GM23338 (cell line): ENCODE results near the gene SPATA18. TPM values are rescaled to one million over a fixed set of nuclear protein-coding genes. Genes with fewer than 3 reads are reported as not detected.

ENCODE experiments used
- ATAC-seq: fragments of 200-7000 bp; cut with Tn5 transposase; 3 replicates; pipeline ENCODE4 v1.9.1; 2020
- DNase-seq: peaks from one replicate; pipeline ENCODE4 v3.0.0-alpha.2; 2015; ENCODE audit warnings: low spot score
- H2AFZ ChIP-seq: fragments of 200-600 bp; sonication (generic); 2 replicates; pipeline ENCODE4 v1.8.0; 2016; ENCODE audit warnings: antibody characterized with exemption, mild to moderate bottlenecking, moderate library complexity
- H3F3A ChIP-seq: fragments of 200-600 bp; sonication (generic); replicated peaks from 2 replicates; pipeline ENCODE4 v1.8.0; 2017; ENCODE audit warnings: antibody characterized with exemption, mixed run types, low read depth
- H3K27ac ChIP-seq: fragments of 200-600 bp; sonication (generic); 2 replicates; pipeline ENCODE4 v1.6.1; 2016; ENCODE audit warnings: low read depth
- H3K27me3 ChIP-seq: fragments of 200-600 bp; sonication (generic); 2 replicates; pipeline ENCODE4 v1.8.0; 2016; ENCODE audit warnings: mild to moderate bottlenecking, mixed run types, moderate library complexity; ENCODE audit not compliant: insufficient read depth
- H3K36me3 ChIP-seq: fragments of 200-600 bp; sonication (generic); 2 replicates; pipeline ENCODE4 v1.8.0; 2016; ENCODE audit warnings: mild to moderate bottlenecking; ENCODE audit not compliant: insufficient read depth
- H3K4me1 ChIP-seq: fragments of 200-600 bp; sonication (generic); 2 replicates; pipeline ENCODE4 v1.8.0; 2016; ENCODE audit warnings: mild to moderate bottlenecking, moderate library complexity; ENCODE audit not compliant: insufficient read depth
- H3K4me2 ChIP-seq: fragments of 200-600 bp; sonication (generic); 2 replicates; pipeline ENCODE4 v1.7.1; 2017; ENCODE audit warnings: mixed run types
- H3K4me3 ChIP-seq: fragments of 200-600 bp; sonication (generic); 2 replicates; pipeline ENCODE4 v1.6.1; 2016; ENCODE audit warnings: mixed run types
- H3K79me2 ChIP-seq: fragments of 200-600 bp; sonication (generic); replicated peaks from 2 replicates; pipeline ENCODE4 v1.8.0; 2017; ENCODE audit warnings: mild to moderate bottlenecking; ENCODE audit not compliant: insufficient read depth
- H3K9me2 ChIP-seq: fragments of 200-600 bp; sonication (generic); 2 replicates; pipeline ENCODE4 v1.8.0; 2017; ENCODE audit not compliant: insufficient read depth
- H4K20me1 ChIP-seq: fragments of 200-600 bp; sonication (generic); replicated peaks from 2 replicates; pipeline ENCODE4 v1.8.0; 2017; ENCODE audit warnings: mild to moderate bottlenecking; ENCODE audit not compliant: insufficient read depth
- H3K27ac Mint-ChIP-seq: 2 replicates; pipeline ENCODE4 v1.8.0; 2020; ENCODE audit warnings: inconsistent platforms, mild to moderate bottlenecking, moderate library complexity, mixed read lengths
- H3K27me3 Mint-ChIP-seq: 3 replicates; pipeline ENCODE4 v1.8.0; 2022; ENCODE audit warnings: low read depth, mild to moderate bottlenecking, moderate library complexity, mixed read lengths, inconsistent platforms; ENCODE audit not compliant: insufficient read depth, poor library complexity
- H3K36me3 Mint-ChIP-seq: 3 replicates; pipeline ENCODE4 v1.8.0; 2021; ENCODE audit warnings: low read depth, mild to moderate bottlenecking, inconsistent platforms, moderate library complexity, mixed read lengths
- H3K4me1 Mint-ChIP-seq: 3 replicates; pipeline ENCODE4 v1.8.0; 2020; ENCODE audit warnings: mild to moderate bottlenecking, inconsistent platforms, mixed read lengths
- H3K4me3 Mint-ChIP-seq: 3 replicates; pipeline ENCODE4 v1.8.0; 2021; ENCODE audit warnings: moderate library complexity, mild to moderate bottlenecking, inconsistent platforms, mixed read lengths
- H3K9me3 Mint-ChIP-seq: 3 replicates; pipeline ENCODE4 v1.8.0; 2020; ENCODE audit warnings: moderate library complexity, mild to moderate bottlenecking, inconsistent platforms, mixed read lengths
- CREB1 ChIP-seq: fragments of 250-450 bp; sonication (Bioruptor Pico); IDR thresholded peaks from 2 replicates; pipeline ENCODE4 v1.5.0; 2020; ENCODE audit warnings: low read depth, mild to moderate bottlenecking, moderate library complexity
- CTCF ChIP-seq, 2 experiments: fragments of 200-600 bp in 1 of 2; sonication (generic) in 1 of 2; conservative IDR thresholded peaks; 2 replicates each; pipeline versions ENCODE4 v1.5.1 to v1.6.1; 2016 to 2017; ENCODE audit warnings: antibody characterized with exemption in 2 of 2, low read depth in 2 of 2, mild to moderate bottlenecking in 2 of 2, moderate library complexity in 1 of 2
- ETS1 ChIP-seq: IDR thresholded peaks from 2 replicates; pipeline ENCODE4 v1.6.1; 2016; ENCODE audit warnings: antibody characterized with exemption
- EZH2 ChIP-seq: fragments of 200-600 bp; sonication (generic); IDR thresholded peaks from one replicate; pipeline ENCODE4 v1.8.0; 2017; ENCODE audit warnings: antibody characterized with exemption, mild to moderate bottlenecking, low read depth; ENCODE audit not compliant: unreplicated experiment
- EZH2phosphoT487 ChIP-seq: fragments of 200-600 bp; sonication (generic); IDR thresholded peaks from one replicate; pipeline ENCODE4 v1.8.1; 2018; ENCODE audit warnings: antibody characterized with exemption; ENCODE audit not compliant: unreplicated experiment
- JUNB ChIP-seq: IDR thresholded peaks from one replicate; pipeline ENCODE4 v1.6.1; 2016; ENCODE audit warnings: antibody characterized with exemption; ENCODE audit not compliant: unreplicated experiment
- NANOG ChIP-seq: IDR thresholded peaks from 2 replicates; pipeline ENCODE4 v1.6.1; 2016; ENCODE audit warnings: antibody characterized with exemption, borderline replicate concordance
- POLR2AphosphoS5 ChIP-seq: IDR thresholded peaks from 2 replicates; pipeline ENCODE4 v1.6.1; 2016; ENCODE audit warnings: antibody characterized with exemption, low read depth
- REST ChIP-seq: IDR thresholded peaks from one replicate; pipeline ENCODE4 v1.6.1; 2018; ENCODE audit warnings: antibody characterized with exemption; ENCODE audit not compliant: unreplicated experiment
- STAT1 ChIP-seq: IDR thresholded peaks from one replicate; pipeline ENCODE4 v1.6.1; 2016; ENCODE audit warnings: antibody characterized with exemption; ENCODE audit not compliant: unreplicated experiment
- ZNF114 ChIP-seq: fragments of 250-450 bp; sonication (Bioruptor Pico); IDR thresholded peaks from 2 replicates; pipeline ENCODE4 v1.5.0; 2020; ENCODE audit warnings: mild to moderate bottlenecking, moderate library complexity
- ZNF331 ChIP-seq: fragments of 250-450 bp; sonication (Bioruptor Pico); IDR thresholded peaks from 2 replicates; pipeline ENCODE4 v1.5.0; 2020; ENCODE audit warnings: low read depth, mild to moderate bottlenecking, moderate library complexity
- ZNF462 ChIP-seq: fragments of 250-450 bp; sonication (Bioruptor Pico); IDR thresholded peaks from 2 replicates; pipeline ENCODE4 v1.5.0; 2020; ENCODE audit warnings: mild to moderate bottlenecking, moderate library complexity
- polyA plus RNA-seq: library from polyadenylated mRNA; unstranded; fragments of >200 nt; fragmentation: Nextera tagmentation; extraction: Ambion mirVana; gene quantifications from 2 replicates; pipeline ENCODE4 v1.2.1, GENCODE V29; 2016
- total RNA-seq: library from RNA; depleted of rRNA; stranded (reverse); fragments of >200 nt; shearing (Covaris generic); gene quantifications from 2 replicates; pipeline ENCODE4 v1.2.3, GENCODE V29; 2014

Gene SPATA18
- total and polyA plus RNA-seq, 2 experiments from 2014 or later: 1.5 to 2.5 TPM

- 0 out of 2 replicates have a peak, but pooled peaks cover 7% of the 10 kb centered on the region for H3K36me3 ChIP-seq
- no peak for ATAC-seq
- no peak overlapping the region for H3K4me2 ChIP-seq
- H3K9me3 Mint-ChIP-seq: peaks cover 27% of the 10 kb centered on the region
- no peak overlapping the region for H3K27ac ChIP-seq
- no peak overlapping the region for H3K4me3 Mint-ChIP-seq
- no peak for DNase-seq
- no peak overlapping the region for H2AFZ ChIP-seq
- H3K9me2 ChIP-seq: 0 out of 2 replicates have a peak, but pooled peaks cover 3% of the 10 kb centered on the region
- no peak overlapping the region for H3K4me3 ChIP-seq
- H3F3A ChIP-seq: no peaks in the 10 kb centered on the region
- H3K27me3 Mint-ChIP-seq: peaks cover 3% of the 10 kb centered on the region
- peaks cover 7% of the 10 kb centered on the region; the same call in 2 of the 3 replicates for H3K36me3 Mint-ChIP-seq
- no peaks in the 10 kb centered on the region for H4K20me1 ChIP-seq
- H3K27ac Mint-ChIP-seq: no peak overlapping the region
- H3K79me2 ChIP-seq: no peaks in the 10 kb centered on the region
- no peaks in the 10 kb centered on the region; the same call in 2 of the 3 replicates for H3K4me1 Mint-ChIP-seq
- H3K4me1 ChIP-seq: no peaks in the 10 kb centered on the region
- no peaks in the 10 kb centered on the region for H3K27me3 ChIP-seq
- TF ChIP-seq CREB1 (CRISPR knock-in tag): no peak
- no peak for TF ChIP-seq ZNF114
- no peak for TF ChIP-seq EZH2
- no peak for TF ChIP-seq ETS1
- TF ChIP-seq ZNF331 (CRISPR knock-in tag): no peak
- TF ChIP-seq REST: no peak
- TF ChIP-seq STAT1: no peak
- no peak for TF ChIP-seq ZNF462 (CRISPR knock-in tag)
- no peak for TF ChIP-seq JUNB
- TF ChIP-seq POLR2AphosphoS5: no peak
- no peak for TF ChIP-seq CTCF (conservative IDR thresholded peaks at IDR 0.05; ENCODE audit: low read depth in 2 of 2)
- TF ChIP-seq EZH2phosphoT487: no peak
- TF ChIP-seq NANOG: no peak
These were observed 75.1 kb downstream of the SPATA18 start for GRCh38 chr4:52126226-52126625.
